Endometrial microvascular endothelial cells (primary cell): ENCODE results near the gene A4GALT. TPM values are rescaled to one million over a fixed set of nuclear protein-coding genes. Genes with fewer than 3 reads are reported as not detected.
"Not testable (repeated sequence)": the region's sequence is repeated elsewhere in the genome, so short reads cannot be mapped to it uniquely, and the experiment has no call there.

Experiments
- in situ Hi-C: cut with HindIII; loops from 2 replicates; pipeline ENCODE4 v1.10.0; 2017; ENCODE audit warnings: low sequenced_read_pairs, low pct_unique_long_range_greater_than_20kb; ENCODE audit errors: inconsistent ontology term
- total RNA-seq: library from RNA; depleted of rRNA; stranded (reverse); fragments of >200 nt; gene quantifications from one replicate; pipeline ENCODE4 v1.2.3, GENCODE V29; 2015; ENCODE audit errors: inconsistent ontology term

Gene A4GALT
- total RNA-seq, 1 donor from 2014 or later: 28.7 TPM

- in situ Hi-C loops: not testable (repeated sequence)
These were observed 54.3 kb downstream of the A4GALT start for GRCh38 chr22:42666393-42666792.

- in situ Hi-C loops: no loop called here
These were observed 55.5 kb downstream of the A4GALT start for GRCh38 chr22:42664976-42665831.

DNA sequence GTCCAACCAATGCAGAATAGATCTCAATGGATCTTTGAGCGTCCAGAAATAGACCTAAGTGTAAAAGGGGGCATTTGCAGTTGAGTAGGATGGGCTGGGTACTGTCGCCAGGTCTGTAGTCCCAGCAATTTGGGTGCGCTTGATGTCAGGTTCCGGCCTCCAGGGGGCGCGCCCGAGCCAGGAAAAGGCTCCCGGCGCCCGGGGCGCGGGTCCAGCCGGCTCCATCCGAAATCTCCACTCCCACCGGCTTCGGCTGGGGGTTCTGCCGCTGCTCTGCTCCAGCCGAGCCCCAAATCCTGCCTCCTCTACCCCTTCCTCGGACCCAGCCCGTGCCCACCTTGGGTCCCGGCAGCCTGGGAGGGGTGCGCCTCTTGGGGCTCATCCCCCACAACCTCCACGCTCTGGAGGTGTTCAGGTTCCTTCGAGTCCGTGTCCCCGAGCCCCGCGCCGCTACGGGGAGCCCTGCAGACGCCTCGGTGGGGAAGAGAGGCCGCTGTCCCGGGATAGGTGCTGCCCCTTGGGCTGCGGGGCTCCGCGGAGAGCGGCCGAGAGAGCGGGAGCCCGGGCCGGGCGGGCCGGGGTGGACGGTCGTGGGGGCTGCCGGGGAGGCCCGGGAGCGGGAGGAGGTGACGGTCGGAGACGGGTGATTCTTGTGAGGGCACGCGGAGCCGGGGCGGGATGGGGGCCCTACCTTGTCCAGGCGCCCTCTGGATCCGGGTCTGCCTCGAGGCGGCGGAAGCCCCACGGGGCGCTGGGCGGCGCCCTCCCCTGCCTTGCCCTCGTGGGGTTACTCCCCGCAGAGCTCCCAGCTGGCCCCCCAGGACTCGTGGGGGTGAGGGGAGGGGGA is 58.5 kb downstream of the A4GALT start:
- in situ Hi-C loops: no loop called here

DNA sequence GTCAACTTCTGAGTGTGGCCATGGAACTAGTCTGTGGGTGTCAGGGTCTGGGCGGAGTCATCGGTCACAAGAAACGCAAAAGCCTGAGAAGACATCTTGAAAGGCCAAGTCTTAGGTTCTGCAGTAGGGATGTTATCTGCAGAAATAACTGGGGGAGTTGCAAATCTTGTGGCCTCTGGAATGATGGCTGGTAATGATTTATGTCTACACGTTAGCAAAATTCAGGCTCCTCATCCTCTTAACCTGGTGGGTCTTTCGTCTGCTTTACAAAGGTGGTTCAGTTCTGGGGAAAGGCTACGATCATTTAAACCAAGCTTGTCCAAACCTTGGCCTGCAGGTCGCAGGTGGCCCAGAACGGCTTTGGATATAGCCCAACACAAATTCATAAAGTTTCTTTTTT is 64.1 kb downstream of the A4GALT start:
- in situ Hi-C loops: no loop called here

DNA sequence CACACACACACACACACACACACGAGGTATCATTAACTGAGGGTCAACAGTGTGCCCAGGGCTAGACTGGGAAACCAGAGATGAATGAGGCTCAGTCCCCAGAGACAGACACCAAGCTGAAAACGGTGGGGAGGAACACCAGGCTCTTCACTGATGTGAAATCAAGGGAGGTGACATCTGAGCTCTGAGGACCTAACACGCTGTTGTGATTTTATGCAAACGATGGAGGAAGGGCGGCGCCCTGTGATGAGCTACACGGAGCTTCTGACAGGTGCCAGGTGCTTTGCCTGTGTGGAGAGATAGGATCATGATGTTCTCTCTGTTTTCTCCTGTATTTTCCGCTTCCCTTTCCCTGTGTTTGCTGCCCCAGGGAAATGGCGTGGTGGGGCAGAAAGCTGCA is 65.0 kb downstream of the A4GALT start:
- in situ Hi-C loops: no loop called here

GRCh38 chr22:42654436-42655073 is 66.1 kb downstream of the A4GALT start:
- in situ Hi-C loops: no loop called here

- in situ Hi-C loops: no loop called here
These were observed 66.7 kb downstream of the A4GALT start for GRCh38 chr22:42653999-42654398.

DNA sequence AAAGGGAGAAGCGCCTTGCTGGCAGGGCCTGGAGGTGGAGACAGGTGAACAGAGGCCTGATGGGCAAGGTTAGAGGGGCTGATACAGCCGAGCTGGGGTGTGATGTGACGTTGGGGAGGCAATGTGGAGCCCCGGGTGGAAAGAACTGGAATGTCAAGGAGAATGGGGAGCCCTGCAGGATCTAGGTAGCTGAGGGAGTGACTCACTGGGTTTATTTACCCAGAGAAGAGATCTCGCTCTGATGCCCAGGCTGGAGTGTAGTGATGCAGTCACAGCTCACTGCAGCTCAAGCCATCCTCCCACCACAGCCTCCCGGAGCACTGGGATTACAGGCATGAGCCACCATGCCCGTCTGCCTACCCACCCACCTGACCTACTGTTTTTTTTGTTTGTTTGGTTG is 69.5 kb downstream of the A4GALT start:
- in situ Hi-C loops: no loop called here

GRCh38 chr22:42649246-42650099 is 71.2 kb downstream of the A4GALT start, which contains the start of gene CYB5R3:
Gene CYB5R3, minus strand, starts transcription at chr22:42649392. Its CDS starts 77 bp downstream, at chr22:42649315.
- in situ Hi-C loops: no loop called here

GRCh38 chr22:42648368-42649245 is 72.1 kb downstream of the A4GALT start:
- in situ Hi-C loops: no loop called here

- in situ Hi-C loops: no loop called here
These were observed 72.7 kb downstream of the A4GALT start for GRCh38 chr22:42648017-42648367.

GRCh38 chr22:42646569-42647525 is 73.8 kb downstream of the A4GALT start:
- in situ Hi-C loops: no loop called here

GRCh38 chr22:42645938-42646568 is 74.6 kb downstream of the A4GALT start:
- in situ Hi-C loops: no loop called here

GRCh38 chr22:42645341-42645937 is 75.2 kb downstream of the A4GALT start:
- in situ Hi-C loops: no loop called here

- in situ Hi-C loops: no loop called here
These were observed 76.0 kb downstream of the A4GALT start for GRCh38 chr22:42644422-42645340.
